ENCODE results near the gene TMC5. TPM values are rescaled to one million over a fixed set of nuclear protein-coding genes. Genes with fewer than 3 reads are reported as not detected.

Gene TMC5
- total RNA-seq, 1 donor from 2014 or later = 0.26 TPM

GRCh38 chr16:19415461-19415860, 2.2 kb upstream of the TMC5 start:
- peaks cover 5% of the 10 kb centered on the region for H3K4me1 Mint-ChIP-seq (ENCODE audit: low read depth)
- H3K27ac Mint-ChIP-seq = no peak overlapping the region
- no peak overlapping the region for H3K4me3 Mint-ChIP-seq
- H3K9me3 Mint-ChIP-seq = no peaks in the 10 kb centered on the region
- intact Hi-C loops (cut with micrococcal nuclease) = no loop called here
- peaks cover 30% of the 10 kb centered on the region for H3K27me3 Mint-ChIP-seq (ENCODE audit: insufficient read depth)
- H3K36me3 Mint-ChIP-seq (ENCODE audit: low read depth) = no peaks in the 10 kb centered on the region
- no peak for DNase-seq (ENCODE audit: low spot score)

GRCh38 chr16:19415918-19416317, 1.8 kb upstream of the TMC5 start:
- Mint-ChIP-seq H3K36me3 (ENCODE audit: low read depth) (no peaks in the 10 kb centered on the region), H3K9me3 (no peaks in the 10 kb centered on the region), H3K27ac (no peak overlapping the region), H3K27me3 (ENCODE audit: insufficient read depth) (peaks cover 28% of the 10 kb centered on the region), H3K4me3 (no peak overlapping the region), H3K4me1 (ENCODE audit: low read depth) (peaks cover 4% of the 10 kb centered on the region)
- no peak for DNase-seq (ENCODE audit: low spot score)
- intact Hi-C loops (cut with micrococcal nuclease) = no loop called here

- no peak for DNase-seq (ENCODE audit: low spot score)
- H3K4me3 Mint-ChIP-seq = no peak overlapping the region
- peaks cover 13% of the 10 kb centered on the region for H3K27me3 Mint-ChIP-seq (ENCODE audit: insufficient read depth)
- H3K36me3 Mint-ChIP-seq (ENCODE audit: low read depth) = no peaks in the 10 kb centered on the region
- H3K27ac Mint-ChIP-seq = no peak overlapping the region
- no peaks in the 10 kb centered on the region for H3K4me1 Mint-ChIP-seq (ENCODE audit: low read depth)
- intact Hi-C loops (cut with micrococcal nuclease) = no loop called here
- H3K9me3 Mint-ChIP-seq = peaks cover 4% of the 10 kb centered on the region
Observed at GRCh38 chr16:19418200-19418599, 517 bp downstream of the TMC5 start.

- no peak overlapping the region for H3K27ac Mint-ChIP-seq
- H3K27me3 Mint-ChIP-seq (ENCODE audit: insufficient read depth) = peaks cover 8% of the 10 kb centered on the region
- DNase-seq (ENCODE audit: low spot score) = no peak
- intact Hi-C loops (cut with micrococcal nuclease) = no loop called here
- no peak overlapping the region for H3K4me3 Mint-ChIP-seq
- no peaks in the 10 kb centered on the region for H3K36me3 Mint-ChIP-seq (ENCODE audit: low read depth)
- peaks cover 4% of the 10 kb centered on the region for H3K9me3 Mint-ChIP-seq
- H3K4me1 Mint-ChIP-seq (ENCODE audit: low read depth) = no peaks in the 10 kb centered on the region
Observed at GRCh38 chr16:19419698-19420075, 2.0 kb downstream of the TMC5 start.

- Mint-ChIP-seq H3K27ac (no peak overlapping the region), H3K27me3 (ENCODE audit: insufficient read depth) (peaks cover 1% of the 10 kb centered on the region), H3K9me3 (peaks cover 4% of the 10 kb centered on the region), H3K36me3 (ENCODE audit: low read depth) (no peaks in the 10 kb centered on the region), H3K4me3 (no peak overlapping the region), H3K4me1 (ENCODE audit: low read depth) (no peaks in the 10 kb centered on the region)
- DNase-seq (ENCODE audit: low spot score) = no peak
- intact Hi-C loops (cut with micrococcal nuclease) = no loop called here
Observed at GRCh38 chr16:19424478-19424877, 6.8 kb downstream of the TMC5 start.

GRCh38 chr16:19430345-19430744, 12.7 kb downstream of the TMC5 start:
- H3K4me3 Mint-ChIP-seq = no peak overlapping the region
- H3K27me3 Mint-ChIP-seq (ENCODE audit: insufficient read depth) = peaks cover 1% of the 10 kb centered on the region
- H3K36me3 Mint-ChIP-seq (ENCODE audit: low read depth) = no peaks in the 10 kb centered on the region
- intact Hi-C loops (cut with micrococcal nuclease) = no loop called here
- H3K9me3 Mint-ChIP-seq = peaks cover 5% of the 10 kb centered on the region
- no peak overlapping the region for H3K27ac Mint-ChIP-seq
- peaks cover 12% of the 10 kb centered on the region for H3K4me1 Mint-ChIP-seq (ENCODE audit: low read depth)
- no peak for DNase-seq (ENCODE audit: low spot score)

GRCh38 chr16:19431636-19432340, 14.1 kb downstream of the TMC5 start:
- Mint-ChIP-seq H3K36me3 (ENCODE audit: low read depth) (no peaks in the 10 kb centered on the region), H3K9me3 (peaks cover 5% of the 10 kb centered on the region), H3K27ac (no peak overlapping the region), H3K27me3 (ENCODE audit: insufficient read depth) (peaks cover 1% of the 10 kb centered on the region), H3K4me3 (no peak overlapping the region), H3K4me1 (ENCODE audit: low read depth) (peaks cover 12% of the 10 kb centered on the region)
- DNase-seq (ENCODE audit: low spot score) = no peak
- intact Hi-C loops (cut with micrococcal nuclease) = no loop called here

GRCh38 chr16:19432429-19432828, 14.7 kb downstream of the TMC5 start:
- no peak overlapping the region for H3K27ac Mint-ChIP-seq

GRCh38 chr16:19434584-19434983, 16.9 kb downstream of the TMC5 start:
- H3K27ac Mint-ChIP-seq = no peak overlapping the region
- no peaks in the 10 kb centered on the region for H3K36me3 Mint-ChIP-seq (ENCODE audit: low read depth)
- no peak overlapping the region for H3K4me3 Mint-ChIP-seq
- peaks cover 5% of the 10 kb centered on the region for H3K9me3 Mint-ChIP-seq
- H3K27me3 Mint-ChIP-seq (ENCODE audit: insufficient read depth) = peaks cover 1% of the 10 kb centered on the region
- intact Hi-C loops (cut with micrococcal nuclease) = no loop called here
- no peak for DNase-seq (ENCODE audit: low spot score)
- H3K4me1 Mint-ChIP-seq (ENCODE audit: low read depth) = peaks cover 12% of the 10 kb centered on the region

More at GRCh38 chr16:19432429-19432828, 14.7 kb downstream of the TMC5 start:
- no peak for DNase-seq (ENCODE audit: low spot score)
- H3K36me3 Mint-ChIP-seq (ENCODE audit: low read depth) = no peaks in the 10 kb centered on the region
- intact Hi-C loops (cut with micrococcal nuclease) = no loop called here
- H3K9me3 Mint-ChIP-seq = peaks cover 5% of the 10 kb centered on the region
- no peak overlapping the region for H3K4me3 Mint-ChIP-seq
- peaks cover 12% of the 10 kb centered on the region for H3K4me1 Mint-ChIP-seq (ENCODE audit: low read depth)
- H3K27me3 Mint-ChIP-seq (ENCODE audit: insufficient read depth) = peaks cover 1% of the 10 kb centered on the region

- H3K27me3 Mint-ChIP-seq (ENCODE audit: insufficient read depth) = peaks cover 3% of the 10 kb centered on the region
- peaks cover 5% of the 10 kb centered on the region for H3K9me3 Mint-ChIP-seq
- H3K4me1 Mint-ChIP-seq (ENCODE audit: low read depth) = peaks cover 12% of the 10 kb centered on the region
Observed at GRCh38 chr16:19436540-19436939, 18.9 kb downstream of the TMC5 start.

GRCh38 chr16:19437280-19437679, 19.6 kb downstream of the TMC5 start:
- H3K9me3 Mint-ChIP-seq = no peaks in the 10 kb centered on the region
- DNase-seq (ENCODE audit: low spot score) = no peak
- intact Hi-C loops (cut with micrococcal nuclease) = no loop called here
- H3K27me3 Mint-ChIP-seq (ENCODE audit: insufficient read depth) = peaks cover 3% of the 10 kb centered on the region
- H3K36me3 Mint-ChIP-seq (ENCODE audit: low read depth) = no peaks in the 10 kb centered on the region
- no peak overlapping the region for H3K27ac Mint-ChIP-seq
- no peak overlapping the region for H3K4me3 Mint-ChIP-seq
- peaks cover 5% of the 10 kb centered on the region for H3K4me1 Mint-ChIP-seq (ENCODE audit: low read depth)

More at GRCh38 chr16:19436540-19436939, 18.9 kb downstream of the TMC5 start:
- no peak for DNase-seq (ENCODE audit: low spot score)
- intact Hi-C loops (cut with micrococcal nuclease) = no loop called here
- H3K36me3 Mint-ChIP-seq (ENCODE audit: low read depth) = no peaks in the 10 kb centered on the region
- H3K27ac Mint-ChIP-seq = no peak overlapping the region
- H3K4me3 Mint-ChIP-seq = no peak overlapping the region

GRCh38 chr16:19438739-19439138, 21.1 kb downstream of the TMC5 start:
- Mint-ChIP-seq H3K9me3 (peaks cover 3% of the 10 kb centered on the region), H3K36me3 (ENCODE audit: low read depth) (no peaks in the 10 kb centered on the region), H3K4me1 (ENCODE audit: low read depth) (no peaks in the 10 kb centered on the region), H3K27me3 (ENCODE audit: insufficient read depth) (peaks cover 3% of the 10 kb centered on the region), H3K4me3 (no peak overlapping the region), H3K27ac (no peak overlapping the region)
- intact Hi-C loops (cut with micrococcal nuclease) = no loop called here
- no peak for DNase-seq (ENCODE audit: low spot score)

- H3K4me1 Mint-ChIP-seq (ENCODE audit: low read depth) = no peaks in the 10 kb centered on the region
- peaks cover 3% of the 10 kb centered on the region for H3K27me3 Mint-ChIP-seq (ENCODE audit: insufficient read depth)
- H3K9me3 Mint-ChIP-seq = peaks cover 4% of the 10 kb centered on the region
- DNase-seq (ENCODE audit: low spot score) = no peak
- no peaks in the 10 kb centered on the region for H3K36me3 Mint-ChIP-seq (ENCODE audit: low read depth)
- no peak overlapping the region for H3K27ac Mint-ChIP-seq
- no peak overlapping the region for H3K4me3 Mint-ChIP-seq
- intact Hi-C loops (cut with micrococcal nuclease) = no loop called here
Observed at GRCh38 chr16:19439483-19439882, 21.8 kb downstream of the TMC5 start.

- no peaks in the 10 kb centered on the region for H3K4me1 Mint-ChIP-seq (ENCODE audit: low read depth)
- no peak overlapping the region for H3K4me3 Mint-ChIP-seq
- peaks cover 4% of the 10 kb centered on the region for H3K9me3 Mint-ChIP-seq
- H3K27ac Mint-ChIP-seq = no peak overlapping the region
- H3K36me3 Mint-ChIP-seq (ENCODE audit: low read depth) = no peaks in the 10 kb centered on the region
- intact Hi-C loops (cut with micrococcal nuclease) = no loop called here
- DNase-seq (ENCODE audit: low spot score) = no peak
- peaks cover 3% of the 10 kb centered on the region for H3K27me3 Mint-ChIP-seq (ENCODE audit: insufficient read depth)
Observed at GRCh38 chr16:19443659-19444058, 26.0 kb downstream of the TMC5 start.
